CD4-positive, alpha-beta T cell (primary cell): ENCODE data around the gene IBA57. TPM values are rescaled to one million over a fixed set of nuclear protein-coding genes. Genes with fewer than 3 reads are reported as not detected.

Source experiments
- ATAC-seq: fragments of 200-7000 bp; cut with Tn5 transposase; one replicate; pipeline ENCODE4 v1.10.0; 2022; ENCODE audit warnings: mild to moderate bottlenecking; ENCODE audit not compliant: poor library complexity
- CTCF ChIA-PET: fragments of 350-600 bp; sonication (Branson Sonifier 250); formaldehyde crosslinking; loops from one replicate; lab custom pipeline; 2021; ENCODE audit warnings: antibody characterized with exemption, inconsistent platforms; lab: Charles Lee
- POLR2A ChIA-PET: fragments of 350-600 bp; sonication (Branson Sonifier 250); formaldehyde crosslinking; loops from one replicate; lab custom pipeline; 2021; ENCODE audit warnings: antibody characterized with exemption, inconsistent platforms; lab: Charles Lee
- DNase-seq, 14 experiments: peaks; one replicate each; pipeline ENCODE4 v3.0.0-alpha.2; 2013 to 2020; ENCODE audit warnings: mixed read lengths in 2 of 14
- H3K27ac ChIP-seq, 2 donors: one replicate each; pipeline versions ENCODE4 v1.5.1 to v1.7.0; 2013; ENCODE audit warnings: low read length in 2 of 2, low read depth in 1 of 2, mild to moderate bottlenecking in 1 of 2
- H3K27me3 ChIP-seq, 2 experiments: 1 replicate in 1 of 2; 2 replicates in 1 of 2; pipeline versions ENCODE4 v1.6.1 to v1.7.0; 2013; ENCODE audit warnings: low read length in 2 of 2, control low read depth in 1 of 2, mild to moderate bottlenecking in 1 of 2, moderate library complexity in 1 of 2; ENCODE audit not compliant: insufficient read depth in 2 of 2, control insufficient read depth in 1 of 2
- H3K36me3 ChIP-seq: one replicate; pipeline ENCODE4 v1.6.1; 2013; ENCODE audit warnings: low read length, control low read depth; ENCODE audit not compliant: insufficient read depth
- H3K4me1 ChIP-seq: one replicate; pipeline ENCODE4 v1.6.1; 2013; ENCODE audit warnings: low read length, control low read depth; ENCODE audit not compliant: insufficient read depth
- H3K4me3 ChIP-seq: one replicate; pipeline ENCODE4 v1.5.1; 2013; ENCODE audit warnings: mild to moderate bottlenecking, low read length, moderate library complexity
- H3K9me3 ChIP-seq, 2 experiments: 1 replicate in 1 of 2; 2 replicates in 1 of 2; pipeline versions ENCODE4 v1.6.1 to v1.7.0; 2013; ENCODE audit warnings: low read length in 2 of 2, mild to moderate bottlenecking in 2 of 2, control low read depth in 1 of 2, moderate library complexity in 1 of 2; ENCODE audit not compliant: control insufficient read depth in 1 of 2, insufficient read depth in 1 of 2
- H3K27ac Mint-ChIP-seq: one replicate; pipeline ENCODE4 v1.8.0; 2020; ENCODE audit warnings: mixed read lengths
- H3K27me3 Mint-ChIP-seq: one replicate; pipeline ENCODE4 v1.8.0; 2021; ENCODE audit warnings: mixed read lengths
- H3K36me3 Mint-ChIP-seq: one replicate; pipeline ENCODE4 v1.8.0; 2021; ENCODE audit warnings: low read depth, mixed read lengths
- H3K4me1 Mint-ChIP-seq: one replicate; pipeline ENCODE4 v1.8.0; 2021; ENCODE audit warnings: low read depth, mixed read lengths
- H3K4me3 Mint-ChIP-seq: one replicate; pipeline ENCODE4 v1.8.0; 2020; ENCODE audit warnings: mild to moderate bottlenecking, mixed read lengths
- H3K9me3 Mint-ChIP-seq: one replicate; pipeline ENCODE4 v1.8.0; 2020; ENCODE audit warnings: mixed read lengths
- CTCF ChIP-seq: fragments of 200-600 bp; IDR thresholded peaks from one replicate; pipeline ENCODE4 v1.8.0; 2022; ENCODE audit warnings: antibody characterized with exemption, mild to moderate bottlenecking
- intact Hi-C, 2 experiments: fragments of 100-400 bp; cut with DNase I in 1 of 2; cut with micrococcal nuclease in 1 of 2; formaldehyde crosslinking; loops; one replicate each; pipeline versions ENCODE4 v1.15.1 to v1.9.0; 2023 to 2025; cut with DNase I, micrococcal nuclease
- total RNA-seq, 174 experiments: library from RNA in 2 of 174; stranded (reverse) in 2 of 174; gene quantifications; one replicate each; pipeline ENCODE4 v1.2.3 and lab custom pipeline; 2021 to 2026

IBA57 gene
- total RNA-seq, 2 experiments from 2014 or later: 19.7 to 19.9 TPM

DNA sequence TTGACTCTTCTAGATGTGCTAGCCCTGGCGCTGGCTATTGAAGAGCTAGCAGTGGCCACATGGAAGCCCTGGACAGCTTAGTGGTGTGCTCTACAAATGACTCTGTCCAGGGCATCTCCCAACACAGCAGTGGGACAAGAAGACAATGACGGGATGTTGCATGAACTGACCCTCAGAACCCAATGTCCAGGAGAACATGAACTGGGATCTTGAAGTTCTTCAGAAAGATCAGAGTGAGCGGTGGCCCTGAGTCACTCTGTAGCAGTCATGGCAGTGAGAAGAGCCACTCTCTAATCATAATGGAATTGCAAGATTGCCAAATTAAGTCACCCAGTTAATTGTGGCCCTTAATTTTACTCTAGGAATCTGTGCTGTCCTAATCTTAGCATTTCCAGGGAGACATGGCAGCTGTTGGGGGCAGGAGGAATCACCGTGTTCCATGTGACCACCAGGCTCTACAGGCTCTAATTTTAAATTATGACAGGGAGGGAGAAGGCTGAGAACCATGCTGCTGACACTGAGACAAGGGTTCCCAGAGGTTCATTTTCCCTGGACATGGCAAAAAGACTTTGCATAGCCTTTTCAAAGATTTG is 32.0 kb downstream of the IBA57 start:
- TF ChIP-seq CTCF: no peak
- DNase-seq: no peak
- Histone ChIP-seq H3K36me3 (no peaks in the 10 kb centered on the region), H3K27ac (no peak overlapping the region), H3K27me3 (no peaks in the 10 kb centered on the region), H3K9me3 (peaks cover 6 to 18% of the 10 kb centered on the region in 2 experiments), H3K4me1 (no peaks in the 10 kb centered on the region), H3K4me3 (no peak overlapping the region)
- ATAC-seq: no peak
- Mint-ChIP-seq H3K9me3 (peaks cover 10% of the 10 kb centered on the region), H3K27me3 (peaks cover 10% of the 10 kb centered on the region), H3K27ac (no peak overlapping the region), H3K4me1 (no peaks in the 10 kb centered on the region), H3K36me3 (peaks cover 19% of the 10 kb centered on the region), H3K4me3 (no peak overlapping the region)
- intact Hi-C loops: no loop called here
- POLR2A ChIA-PET: no interaction called here
- CTCF ChIA-PET: no interaction called here

DNA sequence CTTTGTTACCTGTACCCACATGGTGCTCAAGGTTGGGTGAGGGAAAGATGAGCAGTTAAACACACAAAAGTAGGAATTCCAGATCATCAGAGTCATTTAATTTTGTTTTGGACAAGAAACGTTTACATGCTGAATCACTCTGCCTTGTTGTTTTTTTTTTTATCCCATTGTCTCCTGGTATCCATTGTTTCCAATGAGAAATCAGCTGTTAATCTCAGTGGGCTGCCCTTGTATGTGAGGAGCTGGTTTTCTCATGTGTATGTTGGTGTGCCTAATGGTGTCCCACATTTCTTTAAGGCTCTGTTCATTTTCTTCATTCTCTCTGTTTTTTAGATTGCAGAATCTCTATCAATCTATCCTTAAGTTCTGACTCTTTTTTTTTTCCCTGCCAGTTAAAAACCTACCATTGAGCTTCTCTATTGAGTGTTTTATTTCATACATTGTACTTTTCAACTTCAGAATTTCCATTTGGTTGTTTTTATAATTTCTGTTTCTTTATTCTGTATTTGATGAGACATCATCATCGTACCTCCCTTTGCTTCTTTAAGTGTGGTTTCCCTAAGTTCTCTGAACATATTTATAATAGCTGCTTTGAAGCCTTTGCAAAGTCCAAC is 33.5 kb downstream of the IBA57 start:
- no peak for DNase-seq
- POLR2A ChIA-PET: no interaction called here
- Histone ChIP-seq H3K9me3 (peaks cover 6 to 18% of the 10 kb centered on the region in 2 experiments), H3K36me3 (no peaks in the 10 kb centered on the region), H3K4me3 (no peak overlapping the region), H3K4me1 (no peaks in the 10 kb centered on the region), H3K27me3 (no peaks in the 10 kb centered on the region), H3K27ac (no peak overlapping the region)
- Mint-ChIP-seq H3K36me3 (peaks cover 19% of the 10 kb centered on the region), H3K27me3 (peaks cover 20% of the 10 kb centered on the region), H3K9me3 (peaks cover 10% of the 10 kb centered on the region), H3K4me1 (no peaks in the 10 kb centered on the region), H3K4me3 (no peak overlapping the region), H3K27ac (no peak overlapping the region)
- CTCF ChIA-PET: no interaction called here
- TF ChIP-seq CTCF: no peak
- no peak for ATAC-seq
- intact Hi-C loops: no loop called here

DNA sequence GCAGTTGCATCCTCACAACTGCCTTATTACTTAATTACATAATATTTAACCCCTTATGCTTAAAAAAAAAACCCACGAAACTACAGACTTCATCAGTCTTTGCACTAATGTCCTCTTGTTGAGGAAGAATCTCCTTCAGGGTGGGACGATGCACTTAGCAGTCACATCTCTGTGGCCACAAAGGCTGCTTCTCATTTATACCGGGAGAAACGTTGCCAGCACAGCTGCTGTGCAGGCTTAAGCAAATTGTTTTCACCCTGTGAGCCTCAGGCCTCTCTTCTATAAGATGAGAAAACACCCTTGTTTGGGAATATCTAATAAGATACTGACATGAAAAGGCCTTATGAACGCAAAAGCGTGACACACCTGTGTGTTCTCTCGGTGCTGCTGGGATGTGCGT is 39.4 kb downstream of the IBA57 start:
- H3K4me3 ChIP-seq: no peak overlapping the region
- H3K36me3 Mint-ChIP-seq: no peaks in the 10 kb centered on the region
- intact Hi-C loops: no loop called here
- no peak overlapping the region for H3K4me3 Mint-ChIP-seq
- no peaks in the 10 kb centered on the region for H3K36me3 ChIP-seq
- H3K9me3 ChIP-seq: peaks cover 0 to 3% of the 10 kb centered on the region in 2 experiments
- no peak overlapping the region for H3K27ac Mint-ChIP-seq
- POLR2A ChIA-PET: interaction anchor here (1.2 kb wide), 1 partner anchor 71 kb away, joined by 3 read pairs; no protein-coding TSS in a partner anchor
- H3K4me1 Mint-ChIP-seq: no peaks in the 10 kb centered on the region
- ATAC-seq: no peak
- H3K4me1 ChIP-seq: no peaks in the 10 kb centered on the region
- no peak overlapping the region for H3K27ac ChIP-seq
- H3K27me3 ChIP-seq: peaks cover 0 to 5% of the 10 kb centered on the region in 2 experiments
- CTCF ChIA-PET: no interaction called here
- no peaks in the 10 kb centered on the region for H3K9me3 Mint-ChIP-seq
- no peak for TF ChIP-seq CTCF
- DNase-seq: no peak
- H3K27me3 Mint-ChIP-seq: peaks cover 29% of the 10 kb centered on the region
